Measurements from ENCODE around the gene AIPL1. TPM values are rescaled to one million over a fixed set of nuclear protein-coding genes. Genes with fewer than 3 reads are reported as not detected.

AIPL1 gene
- total and polyA plus RNA-seq, 2 donors (not counting 1 experiment from before 2014, with no cell fraction given) = not detected

DNA sequence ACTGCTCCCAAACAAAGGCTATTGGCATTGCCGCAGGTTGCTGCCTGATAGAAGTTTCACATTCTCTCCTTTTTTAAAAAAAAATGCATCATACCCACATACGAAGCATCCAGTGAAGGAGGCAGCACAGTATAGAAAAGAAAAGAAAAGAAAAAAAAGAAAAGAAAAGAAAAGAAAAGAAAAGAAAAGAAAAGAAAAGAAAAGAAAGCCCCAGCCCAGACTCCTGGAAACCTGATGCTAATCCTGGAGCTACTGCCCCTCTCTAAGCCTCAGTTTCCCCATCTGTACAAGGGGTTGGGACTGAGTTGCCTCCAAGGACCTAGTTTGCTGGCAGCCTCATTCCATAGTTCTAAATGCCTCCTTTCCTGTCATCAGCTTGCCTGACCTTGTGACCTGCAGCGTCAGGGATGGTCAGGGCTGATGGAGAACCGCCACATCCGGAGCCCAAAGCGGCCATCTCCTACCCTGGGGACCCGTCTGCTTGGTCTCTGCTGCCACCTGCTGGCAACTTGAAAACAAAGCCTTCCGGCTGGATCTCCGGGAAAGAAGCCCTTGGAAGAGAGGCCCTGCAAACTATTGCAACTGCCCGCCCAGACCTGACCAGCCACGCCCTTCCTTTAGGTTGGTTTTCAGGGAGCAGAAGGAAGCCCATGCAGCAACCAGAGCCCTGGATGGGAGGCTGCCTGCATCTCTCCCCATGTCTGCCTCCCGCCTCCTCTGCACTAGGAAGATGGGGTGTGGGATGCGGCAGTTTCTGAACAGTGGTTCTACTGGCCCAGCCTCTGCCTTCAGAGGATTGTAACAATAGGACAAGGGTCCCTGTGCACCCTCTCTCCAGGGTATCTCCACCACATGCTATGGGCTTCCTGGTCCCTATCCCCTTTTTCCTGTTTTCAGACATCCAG is 13.0 kb downstream of the AIPL1 start:
- H3K27me3 Mint-ChIP-seq = peaks cover 15% of the 10 kb centered on the region
- no peak overlapping the region for H3K4me3 Mint-ChIP-seq
- Histone ChIP-seq H3K4me3 (ENCODE audit: control extremely low read depth in 1 of 5, extremely low read depth in 1 of 5, insufficient read depth in 1 of 5, low read depth in 2 of 5, low read length in 4 of 5) (no peak overlapping the region), H3K79me2 (ENCODE audit: control insufficient read depth, insufficient read depth, low read length) (no peaks in the 10 kb centered on the region), H2AFZ (ENCODE audit: insufficient read depth, low read depth, low read length, poor library complexity, severe bottlenecking) (peak overlapping the region; percentile 24), H3K9ac (ENCODE audit: low read length) (no peak overlapping the region), H3K9me3 (ENCODE audit: control extremely low read depth in 1 of 3, control insufficient read depth in 2 of 3, insufficient read depth in 1 of 3, low read length in 2 of 3) (peaks cover 0 to 2% (median 0%) of the 10 kb centered on the region in 3 donors), H4K20me1 (ENCODE audit: control insufficient read depth, insufficient read depth, low read length, poor library complexity, severe bottlenecking) (no peaks in the 10 kb centered on the region), H3K27ac (ENCODE audit: low read length in 2 of 2) (no peak overlapping the region), H3K4me1 (ENCODE audit: control insufficient read depth in 2 of 2, insufficient read depth in 2 of 2, low read length in 2 of 2) (peaks cover 0 to 4% of the 10 kb centered on the region in 2 donors), H3K36me3 (replicated peaks in 1 of 2; ENCODE audit: control extremely low read depth in 1 of 2, control insufficient read depth in 1 of 2, extremely low read depth in 1 of 2, insufficient read depth in 2 of 2, low read length in 1 of 2) (no peaks in the 10 kb centered on the region), H3K4me2 (replicated peaks; ENCODE audit: low read depth, low read length, poor library complexity, severe bottlenecking) (peak overlapping the region; percentile 23), H3K27me3 (replicated peaks in 1 of 4; ENCODE audit: control extremely low read depth in 1 of 4, control insufficient read depth in 3 of 4, insufficient read depth in 4 of 4, low read length in 3 of 4) (peaks cover 0 to 4% (median 0%) of the 10 kb centered on the region in 4 experiments)
- H3K4me1 Mint-ChIP-seq = peaks cover 4% of the 10 kb centered on the region
- DNase-seq = peak; percentile 74
- intact Hi-C loops (cut with micrococcal nuclease) = loop anchor here (1.0 kb wide), 2 partner anchors 830 to 835 kb away; no protein-coding TSS in a partner anchor
- CTCF ChIA-PET = interaction anchor here (0.7 to 6.2 kb wide), 10 partner anchors 9 to 840 kb away, joined by 3 to 44 read pairs (median 6); partner anchors contain the start of genes AIPL1 and NLRP1
- TF ChIP-seq EZH2 (IDR thresholded peaks at IDR 0.05; ENCODE audit: borderline replicate concordance, insufficient read depth, low read depth, low read length, poor library complexity, severe bottlenecking) = no peak
- TF ChIP-seq, protein P1, sequence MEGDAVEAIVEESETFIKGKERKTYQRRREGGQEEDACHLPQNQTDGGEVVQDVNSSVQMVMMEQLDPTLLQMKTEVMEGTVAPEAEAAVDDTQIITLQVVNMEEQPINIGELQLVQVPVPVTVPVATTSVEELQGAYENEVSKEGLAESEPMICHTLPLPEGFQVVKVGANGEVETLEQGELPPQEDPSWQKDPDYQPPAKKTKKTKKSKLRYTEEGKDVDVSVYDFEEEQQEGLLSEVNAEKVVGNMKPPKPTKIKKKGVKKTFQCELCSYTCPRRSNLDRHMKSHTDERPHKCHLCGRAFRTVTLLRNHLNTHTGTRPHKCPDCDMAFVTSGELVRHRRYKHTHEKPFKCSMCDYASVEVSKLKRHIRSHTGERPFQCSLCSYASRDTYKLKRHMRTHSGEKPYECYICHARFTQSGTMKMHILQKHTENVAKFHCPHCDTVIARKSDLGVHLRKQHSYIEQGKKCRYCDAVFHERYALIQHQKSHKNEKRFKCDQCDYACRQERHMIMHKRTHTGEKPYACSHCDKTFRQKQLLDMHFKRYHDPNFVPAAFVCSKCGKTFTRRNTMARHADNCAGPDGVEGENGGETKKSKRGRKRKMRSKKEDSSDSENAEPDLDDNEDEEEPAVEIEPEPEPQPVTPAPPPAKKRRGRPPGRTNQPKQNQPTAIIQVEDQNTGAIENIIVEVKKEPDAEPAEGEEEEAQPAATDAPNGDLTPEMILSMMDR (IDR thresholded peaks at IDR 0.05) = peak; percentile 81
- H3K9me3 Mint-ChIP-seq (ENCODE audit: insufficient read depth) = no peaks in the 10 kb centered on the region
- ATAC-seq (ENCODE audit: low read depth) = peak; percentile 51
- WGBS (ENCODE audit: insufficient coverage) = 12% methylated on average over 10 of the region's 13 CpGs
- no peak overlapping the region for H3K27ac Mint-ChIP-seq
- POLR2A ChIA-PET = no interaction called here
